Measurements from ENCODE around the gene KMT5C. TPM values are rescaled to one million over a fixed set of nuclear protein-coding genes. Genes with fewer than 3 reads are reported as not detected.
"Not testable (repeated sequence)": the region's sequence is repeated elsewhere in the genome, so short reads cannot be mapped to it uniquely, and the experiment has no call there.

KMT5C gene
- total and polyA plus RNA-seq, 4 donors = 7.0 to 39.2 (median 23.9) TPM

DNA sequence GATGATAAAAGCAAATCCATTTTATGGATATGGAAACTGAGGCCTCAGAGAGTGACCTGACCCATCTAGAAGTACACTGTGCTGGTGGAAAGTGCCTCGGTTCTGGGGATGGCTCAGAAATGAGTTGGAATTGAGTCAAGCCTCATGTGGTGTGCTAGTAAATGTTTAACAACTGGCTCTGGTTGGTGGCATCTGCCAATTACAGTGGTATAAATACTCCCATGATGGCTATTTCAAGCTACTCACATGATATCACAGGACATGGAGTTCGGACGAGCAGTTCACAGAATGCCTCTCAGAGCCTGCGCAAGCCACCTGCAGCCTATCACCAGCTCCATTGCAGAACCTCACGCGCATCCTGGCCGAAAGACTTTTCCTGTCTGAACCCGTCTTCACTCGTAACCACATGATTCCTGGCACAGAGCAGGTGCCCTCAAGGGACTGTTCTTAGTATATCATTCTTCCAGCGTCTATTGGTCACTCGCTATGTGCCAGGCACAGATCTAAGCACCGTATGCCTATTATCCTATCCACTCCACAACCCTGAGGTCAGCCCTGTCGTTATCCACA lies 23.6 kb upstream of the KMT5C start:
- Histone ChIP-seq H3K4me3 (ENCODE audit: low read depth, low read length) (no peak overlapping the region), H3K27me3 (ENCODE audit: control insufficient read depth, insufficient read depth, low read length) (no peaks in the 10 kb centered on the region), H3K36me3 (ENCODE audit: control insufficient read depth, insufficient read depth, low read length) (peaks cover 26% of the 10 kb centered on the region), H3K27ac (ENCODE audit: low read depth, low read length) (no peak overlapping the region), H3K4me1 (ENCODE audit: control insufficient read depth, insufficient read depth, low read length) (peaks cover 10% of the 10 kb centered on the region), H3K9me3 (ENCODE audit: control insufficient read depth, insufficient read depth, low read length) (no peaks in the 10 kb centered on the region)
- DNase-seq (ENCODE audit: low read depth in 4 of 6, low spot score in 6 of 6) = peak in 1 of 6 donors; percentile 48
- 84% methylated on average over 13 of the region's 13 CpGs for WGBS (ENCODE audit: insufficient coverage)

DNA sequence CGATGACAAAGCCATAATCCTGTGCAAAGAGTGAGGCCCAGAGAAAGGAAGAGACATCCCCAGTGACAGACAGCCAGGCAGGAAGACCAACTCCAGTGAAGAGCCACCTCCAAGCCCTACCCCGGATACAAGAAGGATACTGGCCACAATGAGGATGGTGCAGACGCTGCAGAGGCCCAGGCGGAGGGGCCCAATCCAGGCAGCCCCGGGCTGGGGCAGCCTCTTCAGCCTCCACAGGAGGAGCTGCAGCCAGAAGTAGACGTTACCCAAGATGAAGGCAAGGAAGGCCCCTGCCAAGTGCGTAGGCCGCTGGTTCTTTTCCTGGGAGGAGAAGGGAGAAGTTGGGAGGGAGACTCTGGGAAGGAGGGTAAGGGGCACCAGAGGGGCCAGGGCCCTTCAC lies 23.0 kb upstream of the KMT5C start:
- no peak for DNase-seq (ENCODE audit: low read depth in 4 of 6, low spot score in 6 of 6)
- Histone ChIP-seq H3K9me3 (ENCODE audit: control insufficient read depth, insufficient read depth, low read length) (no peaks in the 10 kb centered on the region), H3K4me1 (ENCODE audit: control insufficient read depth, insufficient read depth, low read length) (peaks cover 10% of the 10 kb centered on the region), H3K27ac (ENCODE audit: low read depth, low read length) (no peak overlapping the region), H3K36me3 (ENCODE audit: control insufficient read depth, insufficient read depth, low read length) (peaks cover 20% of the 10 kb centered on the region), H3K27me3 (ENCODE audit: control insufficient read depth, insufficient read depth, low read length) (no peaks in the 10 kb centered on the region), H3K4me3 (ENCODE audit: low read depth, low read length) (no peak overlapping the region)
- WGBS (ENCODE audit: insufficient coverage) = 86% methylated on average over 8 of the region's 8 CpGs

DNA sequence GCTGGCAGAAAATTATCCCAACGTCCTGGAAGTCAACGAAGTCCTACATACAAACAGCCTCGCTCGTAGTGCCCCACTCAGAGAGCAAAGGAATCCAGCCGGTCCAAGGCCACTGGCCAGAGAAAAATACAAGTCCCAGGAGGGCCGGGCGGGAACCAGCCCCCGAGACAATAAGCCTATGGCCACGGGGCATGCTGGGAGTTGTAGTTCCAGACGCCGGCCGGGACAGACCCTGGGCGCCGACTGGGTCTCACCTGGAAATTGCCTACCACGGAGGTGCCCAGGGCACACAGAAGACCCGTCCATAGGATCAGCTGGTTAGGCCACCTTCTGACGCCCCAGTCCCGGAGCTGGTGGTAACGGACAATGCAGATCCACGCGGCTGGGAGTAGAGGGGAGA lies 19.9 kb upstream of the KMT5C start:
- Histone ChIP-seq H3K9me3 (ENCODE audit: control insufficient read depth, insufficient read depth, low read length) (no peaks in the 10 kb centered on the region), H3K27me3 (ENCODE audit: control insufficient read depth, insufficient read depth, low read length) (no peaks in the 10 kb centered on the region), H3K36me3 (ENCODE audit: control insufficient read depth, insufficient read depth, low read length) (no peaks in the 10 kb centered on the region), H3K27ac (ENCODE audit: low read depth, low read length) (no peak overlapping the region), H3K4me3 (ENCODE audit: low read depth, low read length) (no peak overlapping the region), H3K4me1 (ENCODE audit: control insufficient read depth, insufficient read depth, low read length) (peaks cover 10% of the 10 kb centered on the region)
- DNase-seq (ENCODE audit: low read depth in 4 of 6, low spot score in 6 of 6) = peak in 2 of 6 donors; percentile 77 to 88
- 11% methylated on average over 19 of the region's 21 CpGs for WGBS (ENCODE audit: insufficient coverage)

DNA sequence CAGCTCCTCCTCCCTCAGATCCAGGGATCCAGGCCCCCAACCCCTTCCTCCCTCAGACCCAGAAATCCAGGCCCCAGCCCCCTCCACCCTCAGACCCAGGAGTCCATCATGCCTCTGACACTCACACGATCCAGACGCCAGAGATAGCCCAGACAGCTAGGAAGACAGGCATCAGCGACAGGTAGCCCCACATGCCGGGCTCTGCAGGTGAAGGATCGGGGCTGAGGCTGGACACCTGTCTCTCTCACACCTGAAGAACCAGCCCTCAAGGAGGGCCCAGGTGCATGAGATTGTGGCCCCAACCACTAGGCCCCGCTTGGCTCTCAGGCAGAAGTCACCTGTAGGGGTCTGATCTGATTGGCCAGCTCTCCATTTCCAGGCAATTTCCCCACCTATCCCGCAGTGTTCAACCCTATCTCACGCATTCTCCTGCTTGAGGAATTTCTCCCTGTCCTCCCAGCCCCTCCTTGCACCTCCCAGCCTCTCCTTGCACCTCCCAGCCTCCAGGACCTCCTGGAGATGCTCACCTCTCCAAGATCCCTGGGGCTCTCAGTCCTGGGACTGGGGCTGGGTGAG lies 18.7 kb upstream of the KMT5C start:
- Histone ChIP-seq H3K4me3 (ENCODE audit: low read depth, low read length) (no peak overlapping the region), H3K27ac (ENCODE audit: low read depth, low read length) (no peak overlapping the region), H3K4me1 (ENCODE audit: control insufficient read depth, insufficient read depth, low read length) (peaks cover 10% of the 10 kb centered on the region), H3K27me3 (ENCODE audit: control insufficient read depth, insufficient read depth, low read length) (no peaks in the 10 kb centered on the region), H3K36me3 (ENCODE audit: control insufficient read depth, insufficient read depth, low read length) (no peaks in the 10 kb centered on the region), H3K9me3 (ENCODE audit: control insufficient read depth, insufficient read depth, low read length) (no peaks in the 10 kb centered on the region)
- no peak for DNase-seq (ENCODE audit: low read depth in 4 of 6, low spot score in 6 of 6)
- 92% methylated on average over 8 of the region's 8 CpGs for WGBS (ENCODE audit: insufficient coverage)

DNA sequence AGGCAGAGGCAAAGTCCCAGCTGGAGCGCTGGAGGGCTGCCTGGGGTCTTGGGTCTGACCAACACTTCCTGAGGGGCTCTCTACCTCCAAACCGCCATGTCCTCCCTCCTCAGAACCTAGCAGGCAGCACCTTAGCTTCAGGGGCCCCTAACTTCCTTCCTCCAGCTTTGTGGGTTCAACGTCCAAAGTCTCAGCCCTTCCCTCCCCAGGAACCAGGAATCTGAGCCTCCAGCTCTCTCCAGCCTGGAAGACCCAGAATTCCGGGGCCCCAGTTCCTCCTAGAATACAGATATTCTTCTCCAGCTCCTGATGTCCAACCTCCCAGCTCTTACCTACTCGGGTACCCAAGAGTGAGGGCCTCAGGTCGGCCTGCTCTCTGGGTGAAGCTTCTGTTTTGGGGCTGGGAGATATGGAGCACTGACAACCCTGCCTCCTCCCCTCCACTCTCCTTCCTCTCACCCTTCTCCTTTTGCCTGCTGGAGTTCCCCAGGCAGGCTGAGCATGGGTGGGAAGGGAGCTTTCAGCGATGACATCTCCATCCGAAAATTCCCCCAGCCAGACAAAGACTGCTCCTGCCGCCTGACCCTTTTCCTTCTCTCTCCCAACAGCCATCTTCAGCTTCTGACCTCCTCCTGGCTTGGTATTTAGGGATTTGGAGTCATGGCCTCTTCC lies 18.1 kb upstream of the KMT5C start:
- WGBS (ENCODE audit: insufficient coverage) = 77% methylated on average over 3 of the region's 9 CpGs
- H3K4me1 ChIP-seq (ENCODE audit: control insufficient read depth, insufficient read depth, low read length) = peaks cover 10% of the 10 kb centered on the region
- H3K36me3 ChIP-seq (ENCODE audit: control insufficient read depth, insufficient read depth, low read length) = no peaks in the 10 kb centered on the region
- DNase-seq (ENCODE audit: low read depth in 4 of 6, low spot score in 6 of 6) = no peak
- no peak overlapping the region for H3K27ac ChIP-seq (ENCODE audit: low read depth, low read length)
- no peaks in the 10 kb centered on the region for H3K9me3 ChIP-seq (ENCODE audit: control insufficient read depth, insufficient read depth, low read length)
- no peaks in the 10 kb centered on the region for H3K27me3 ChIP-seq (ENCODE audit: control insufficient read depth, insufficient read depth, low read length)
- no peak overlapping the region for H3K4me3 ChIP-seq (ENCODE audit: low read depth, low read length)

DNA sequence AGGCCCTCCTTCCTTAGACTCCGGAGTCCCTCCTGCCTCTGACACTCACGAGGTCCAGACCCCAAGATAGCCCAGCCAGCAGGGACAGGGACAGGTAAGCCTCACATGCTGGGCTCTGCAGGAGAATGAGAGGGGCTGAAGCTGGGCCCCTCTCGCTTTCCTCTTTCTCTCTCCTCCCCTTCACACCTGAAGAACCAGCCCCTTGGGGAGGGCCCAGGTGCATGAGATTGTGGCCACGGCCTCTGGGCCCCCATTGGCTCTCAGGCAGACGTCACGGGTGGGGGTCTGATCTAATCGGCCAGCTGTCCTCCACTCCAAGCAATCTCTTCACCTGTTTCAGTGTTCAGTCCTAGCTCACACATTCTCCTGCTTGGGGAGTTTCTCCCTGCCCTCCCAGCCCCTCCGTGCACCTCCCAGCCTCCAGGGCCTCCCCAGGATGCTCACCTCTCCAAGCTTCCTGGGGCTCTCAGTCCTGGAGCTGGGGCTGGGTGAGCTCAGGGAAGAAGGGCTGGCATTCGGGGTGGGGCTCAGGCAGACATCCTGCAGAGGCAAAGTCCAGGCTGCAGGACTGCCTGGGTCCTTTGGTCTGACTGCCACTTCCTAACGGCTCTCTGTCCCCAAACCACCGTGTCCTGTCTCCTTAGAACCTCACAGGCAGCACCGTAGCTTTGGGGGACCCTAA lies 17.3 kb upstream of the KMT5C start:
- no peak for DNase-seq (ENCODE audit: low read depth in 4 of 6, low spot score in 6 of 6)
- Histone ChIP-seq H3K4me3 (ENCODE audit: low read depth, low read length) (no peak overlapping the region), H3K4me1 (ENCODE audit: control insufficient read depth, insufficient read depth, low read length) (peaks cover 10% of the 10 kb centered on the region), H3K27me3 (ENCODE audit: control insufficient read depth, insufficient read depth, low read length) (no peaks in the 10 kb centered on the region), H3K9me3 (ENCODE audit: control insufficient read depth, insufficient read depth, low read length) (no peaks in the 10 kb centered on the region), H3K36me3 (ENCODE audit: control insufficient read depth, insufficient read depth, low read length) (no peaks in the 10 kb centered on the region), H3K27ac (ENCODE audit: low read depth, low read length) (no peak overlapping the region)
- WGBS (ENCODE audit: insufficient coverage) = 61% methylated on average over 9 of the region's 12 CpGs

DNA sequence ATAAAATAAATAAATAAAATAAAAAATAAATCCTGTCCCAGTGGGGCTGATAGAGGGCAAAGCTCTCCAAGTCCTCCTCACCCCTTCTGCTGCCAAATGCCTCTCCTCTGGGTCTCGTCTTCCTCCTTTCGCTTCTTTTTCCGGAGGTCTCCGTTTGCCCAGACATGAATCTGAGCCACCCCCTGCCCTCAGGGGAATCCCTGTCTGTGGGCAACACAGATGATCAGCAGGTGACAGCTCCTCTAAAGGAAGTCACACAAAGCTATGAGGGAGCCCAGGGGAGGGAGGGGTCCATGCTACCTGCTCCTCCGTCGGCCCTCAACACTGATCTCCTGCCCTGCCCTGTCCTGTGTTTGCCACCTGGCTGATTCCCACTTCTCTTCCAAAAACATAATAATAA lies 15.0 kb upstream of the KMT5C start:
- no peak for DNase-seq (ENCODE audit: low read depth in 4 of 6, low spot score in 6 of 6)
- no peaks in the 10 kb centered on the region for H3K9me3 ChIP-seq (ENCODE audit: control insufficient read depth, insufficient read depth, low read length)
- H3K4me1 ChIP-seq (ENCODE audit: control insufficient read depth, insufficient read depth, low read length) = peaks cover 7% of the 10 kb centered on the region
- H3K36me3 ChIP-seq (ENCODE audit: control insufficient read depth, insufficient read depth, low read length) = no peaks in the 10 kb centered on the region
- WGBS (ENCODE audit: insufficient coverage) = 100% methylated on average over 4 of the region's 6 CpGs
- no peak overlapping the region for H3K27ac ChIP-seq (ENCODE audit: low read depth, low read length)
- no peak overlapping the region for H3K4me3 ChIP-seq (ENCODE audit: low read depth, low read length)
- no peaks in the 10 kb centered on the region for H3K27me3 ChIP-seq (ENCODE audit: control insufficient read depth, insufficient read depth, low read length)

DNA sequence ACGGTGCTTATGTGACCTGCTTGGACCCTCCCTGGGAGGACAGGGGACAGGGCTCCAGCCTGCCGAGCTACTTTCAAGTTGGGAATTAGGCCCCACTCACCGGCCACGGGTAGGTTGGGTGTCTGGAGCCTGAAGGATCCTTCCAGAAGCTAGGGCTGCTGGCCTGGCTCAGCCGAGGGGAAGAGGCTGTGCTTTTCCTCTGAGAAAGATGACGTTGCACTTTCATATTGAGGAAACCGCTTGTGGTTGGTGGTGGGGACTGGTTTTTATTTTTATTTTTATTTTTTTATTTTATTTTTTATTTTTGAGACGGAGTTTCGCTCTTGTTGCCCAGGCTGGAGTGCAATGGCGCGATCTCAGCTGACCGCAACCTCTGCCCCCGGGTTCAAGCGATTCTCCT lies 14.5 kb upstream of the KMT5C start, which contains the start of gene TMEM150B:
TMEM150B (minus strand) TSS at position 170 of the 400 bp plus-strand sequence. CDS start 4,305 bp downstream, outside the sequence.
- no peak for DNase-seq (ENCODE audit: low read depth in 4 of 6, low spot score in 6 of 6)
- H3K4me1 ChIP-seq (ENCODE audit: control insufficient read depth, insufficient read depth, low read length) = peaks cover 2% of the 10 kb centered on the region
- no peaks in the 10 kb centered on the region for H3K9me3 ChIP-seq (ENCODE audit: control insufficient read depth, insufficient read depth, low read length)
- 87% methylated on average over 11 of the region's 14 CpGs for WGBS (ENCODE audit: insufficient coverage)
- H3K27ac ChIP-seq (ENCODE audit: low read depth, low read length) = no peak within 1 kb of the TSS
- H3K36me3 ChIP-seq (ENCODE audit: control insufficient read depth, insufficient read depth, low read length) = no peaks in the 10 kb centered on the region
- H3K27me3 ChIP-seq (ENCODE audit: control insufficient read depth, insufficient read depth, low read length) = no peaks in the 10 kb centered on the region
- no peak within 1 kb of the TSS for H3K4me3 ChIP-seq (ENCODE audit: low read depth, low read length)

DNA sequence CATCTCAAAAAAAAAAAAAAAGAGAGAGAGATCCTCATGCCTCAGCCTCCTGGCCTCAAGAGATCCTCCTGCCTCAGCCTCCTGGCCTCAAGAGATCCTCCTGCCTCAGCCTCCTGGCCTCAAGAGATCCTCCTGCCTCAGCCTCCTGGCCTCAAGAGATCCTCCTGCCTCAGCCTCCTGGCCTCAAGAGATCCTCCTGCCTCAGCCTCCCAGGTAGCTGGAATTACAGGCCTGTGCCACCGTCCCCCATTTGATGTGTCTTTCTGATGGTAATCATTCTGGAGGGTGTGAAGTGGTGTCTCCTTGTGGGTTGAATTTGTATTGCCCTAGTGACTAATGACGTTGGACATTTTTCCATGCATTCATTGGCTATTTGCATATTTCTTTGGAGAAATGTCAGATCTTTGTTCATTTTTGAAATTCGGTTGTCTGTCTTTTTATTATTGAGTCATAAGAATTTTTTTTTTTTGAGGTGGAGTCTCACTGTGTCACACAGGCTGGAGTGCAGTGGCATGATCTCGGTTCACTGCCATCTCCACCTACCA lies 10.8 kb upstream of the KMT5C start:
- 79% methylated on average over 2 of the region's 4 CpGs for WGBS (ENCODE audit: insufficient coverage)
- not testable (repeated sequence) for H3K4me1 ChIP-seq (ENCODE audit: control insufficient read depth, insufficient read depth, low read length); H3K9me3 ChIP-seq (ENCODE audit: control insufficient read depth, insufficient read depth, low read length); H3K27me3 ChIP-seq (ENCODE audit: control insufficient read depth, insufficient read depth, low read length); H3K27ac ChIP-seq (ENCODE audit: low read depth, low read length); DNase-seq (ENCODE audit: low read depth in 4 of 6, low spot score in 6 of 6); H3K4me3 ChIP-seq (ENCODE audit: low read depth, low read length); H3K36me3 ChIP-seq (ENCODE audit: control insufficient read depth, insufficient read depth, low read length)

Measured in spinal cord (tissue), 10 donors.